Activated CD8-positive, alpha-beta memory T cell treated with anti-CD3 and anti-CD28 coated beads, Interleukin-2, amount 50 U/mL, for 48 hours (primary cell): Measurements from ENCODE around the gene LPP.
"Not testable (repeated sequence)": the region's sequence is repeated elsewhere in the genome, so short reads cannot be mapped to it uniquely, and the experiment has no call there.

Experiments used
- DNase-seq: peaks from one replicate; pipeline ENCODE4 v3.0.0-alpha.2; 2020

Gene LPP

DNA sequence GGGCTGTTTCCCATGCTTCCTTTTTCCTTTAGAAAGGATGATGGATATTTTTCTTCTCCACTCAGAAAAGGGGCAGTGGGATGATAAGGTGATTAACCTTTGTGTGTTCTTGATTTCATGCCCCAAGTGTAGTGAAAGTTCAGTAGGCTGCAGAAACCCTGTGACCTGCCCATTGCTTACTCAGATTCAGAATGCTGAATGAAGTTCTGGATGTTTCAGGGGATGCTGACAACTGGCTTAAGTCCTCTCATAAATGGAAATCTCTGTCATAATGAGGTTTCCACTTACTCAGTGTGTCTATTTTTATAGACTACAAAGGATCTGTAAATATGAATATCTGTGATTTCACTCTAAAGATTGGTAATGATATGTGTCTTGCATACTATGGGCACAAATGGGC is 546.5 kb downstream of the LPP start:
- DNase-seq, result no peak

DNA sequence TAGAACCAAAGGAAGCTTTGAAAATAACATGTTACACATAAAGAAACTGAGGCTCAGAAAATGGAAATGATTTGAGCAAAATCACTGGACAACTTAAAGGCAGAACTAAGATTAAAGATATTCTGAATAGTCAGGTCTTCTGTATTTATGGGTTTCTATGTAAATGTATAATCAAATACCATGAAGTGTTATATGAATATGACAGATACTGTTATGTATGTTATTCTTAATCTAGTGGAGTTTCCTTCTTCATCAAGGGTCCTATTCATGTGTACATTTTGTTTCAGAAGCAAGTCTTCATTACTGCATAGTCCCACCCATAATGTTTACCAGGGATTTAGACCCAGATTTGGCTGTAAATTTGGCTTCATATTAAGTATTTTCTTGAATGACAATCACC is 547.0 kb downstream of the LPP start:
- DNase-seq, result no peak

DNA sequence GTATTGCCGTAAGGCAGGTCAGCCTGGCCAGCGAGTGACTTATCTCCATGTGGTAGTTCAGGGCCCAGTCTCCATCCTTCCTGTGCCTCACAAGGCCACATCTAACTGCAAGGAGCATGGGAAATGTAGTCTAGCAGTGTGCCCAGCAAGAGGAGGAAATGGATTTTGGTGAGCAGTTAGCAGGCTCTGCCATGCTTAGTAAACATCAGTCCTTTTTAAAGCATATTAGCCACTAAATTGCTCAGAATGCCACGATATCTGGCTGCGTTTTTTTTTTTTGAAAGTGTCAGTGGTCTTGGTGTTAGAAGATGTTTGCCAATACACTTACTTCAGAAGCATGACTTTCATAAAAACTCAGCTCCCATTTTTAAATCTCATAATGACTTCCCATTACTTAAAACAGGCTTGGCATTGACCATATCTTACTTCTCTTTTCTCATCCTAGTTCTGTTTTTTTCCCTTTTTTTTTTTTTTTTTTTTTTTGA is 547.6 kb downstream of the LPP start:
- no peak for DNase-seq

DNA sequence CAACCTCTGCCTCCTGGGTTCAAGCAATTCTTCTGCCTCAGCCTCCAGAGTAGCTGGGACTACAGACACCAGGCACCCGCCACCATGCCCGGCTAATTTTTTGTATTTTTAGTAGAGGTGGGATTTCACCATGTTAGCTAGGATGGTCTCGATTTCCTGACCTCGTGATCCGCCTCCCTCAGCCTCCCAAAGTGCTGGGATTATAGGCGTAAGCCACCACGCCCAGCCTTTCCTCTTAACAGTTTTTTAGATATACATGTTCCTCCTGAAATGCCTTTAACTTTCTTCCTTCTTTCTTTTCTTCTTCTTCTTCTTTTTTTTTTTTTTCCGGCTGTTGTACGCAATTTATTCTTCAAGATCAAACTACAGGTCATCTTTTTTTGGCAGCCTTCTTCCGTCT is 548.1 kb downstream of the LPP start:
- DNase-seq, result not testable (repeated sequence)

DNA sequence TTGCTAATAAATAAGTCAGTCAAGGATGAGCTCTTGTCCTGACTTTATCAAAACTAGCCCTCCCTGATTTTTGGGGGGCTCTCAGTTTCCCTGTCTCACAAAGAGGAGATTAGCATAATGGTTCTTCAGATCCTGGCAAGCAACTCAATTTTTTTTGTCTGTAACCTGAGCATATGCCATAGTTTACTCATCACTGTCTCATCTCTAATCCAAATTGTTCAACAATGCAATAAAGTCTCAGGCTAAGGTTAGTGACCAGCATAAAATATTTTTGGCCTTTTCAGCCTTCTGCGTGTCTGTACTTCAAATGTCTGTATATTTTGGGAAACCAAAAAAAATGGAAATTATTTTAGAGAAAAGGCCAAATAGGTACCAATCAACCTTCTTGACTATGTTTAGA is 552.2 kb downstream of the LPP start:
- DNase-seq, result no peak

GRCh38 chr3:188706599-188706998 is 552.6 kb downstream of the LPP start:
- no peak for DNase-seq

DNA sequence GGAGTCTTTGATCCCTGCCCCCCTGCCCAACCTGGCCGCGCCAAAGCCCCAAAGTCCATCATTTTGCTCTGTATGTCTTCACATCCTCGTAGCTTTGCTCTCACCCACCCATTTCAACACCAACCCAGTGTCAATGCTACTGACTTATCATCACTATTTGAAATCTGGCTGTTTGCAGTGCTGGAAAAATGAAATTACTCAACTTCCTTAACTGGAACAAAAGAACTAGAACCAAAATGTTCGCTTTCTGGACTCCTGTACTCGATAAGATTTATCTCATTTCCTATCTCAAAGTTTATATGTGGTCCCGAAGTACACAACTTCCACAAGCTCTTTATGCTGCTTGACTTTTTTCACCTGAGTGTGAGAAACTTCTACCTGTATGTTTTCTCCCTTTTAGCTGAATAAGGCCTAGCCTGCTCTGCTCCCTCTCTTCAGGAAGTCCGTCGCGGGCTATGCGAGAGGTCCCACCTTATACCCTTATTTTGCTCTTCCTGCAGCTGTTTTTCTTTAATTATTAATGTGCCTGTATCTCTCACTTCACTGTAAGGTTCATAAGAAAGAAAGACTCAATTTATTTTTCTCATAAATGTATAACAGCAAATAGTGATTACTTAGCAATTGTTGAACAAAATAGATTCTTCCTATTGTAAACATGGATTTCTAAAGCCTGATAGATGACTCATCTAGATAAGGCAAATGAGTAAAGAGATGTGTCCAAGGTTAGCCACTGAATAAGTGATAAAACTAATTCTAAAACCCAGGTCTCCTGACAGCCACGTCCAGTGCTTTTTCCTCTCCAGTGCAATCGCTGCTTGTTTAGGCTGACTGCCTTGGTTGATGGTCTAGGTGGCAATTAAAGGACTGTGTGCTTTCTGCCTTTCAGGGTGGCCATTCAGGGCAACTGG is 553.7 kb downstream of the LPP start:
- no peak for DNase-seq

DNA sequence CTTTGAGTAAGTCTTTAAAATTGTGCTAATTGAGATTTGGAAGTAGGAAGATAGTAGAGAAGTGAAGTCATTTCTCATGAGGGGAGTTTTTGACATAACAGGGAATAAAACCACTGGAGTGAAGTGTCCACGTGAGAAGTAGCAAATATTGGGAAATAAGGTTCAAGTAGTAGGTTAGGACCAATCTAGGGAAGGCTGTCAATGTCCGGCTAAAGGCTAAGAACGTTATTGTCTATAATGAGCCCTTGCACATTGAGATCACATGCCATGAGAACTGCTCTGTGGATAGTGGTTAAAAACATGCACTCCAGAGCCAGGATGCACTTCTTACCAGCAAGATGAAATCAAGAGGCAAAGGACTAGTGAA is 557.9 kb downstream of the LPP start:
- DNase-seq, result no peak

- no peak for DNase-seq
Observed at GRCh38 chr3:188712248-188712924, 558.4 kb downstream of the LPP start.

DNA sequence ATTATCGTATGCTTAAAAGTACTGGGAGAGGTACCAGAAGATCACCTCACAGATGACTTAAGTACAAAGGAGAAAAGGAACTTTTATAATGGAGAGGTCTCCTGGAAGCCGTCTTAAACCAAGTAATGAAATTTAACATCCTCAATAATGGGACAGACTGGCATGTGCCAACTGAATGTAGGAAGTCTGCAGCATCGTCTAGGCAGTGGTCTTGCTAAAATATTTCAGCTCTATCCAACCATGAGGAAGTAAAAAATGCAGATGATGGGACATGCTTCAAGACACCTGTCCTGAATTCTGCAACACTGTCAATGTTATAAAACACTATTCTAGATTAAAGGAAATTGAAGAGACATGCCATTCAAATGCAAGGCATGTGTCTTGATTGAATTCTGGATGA is 559.0 kb downstream of the LPP start:
- no peak for DNase-seq

DNA sequence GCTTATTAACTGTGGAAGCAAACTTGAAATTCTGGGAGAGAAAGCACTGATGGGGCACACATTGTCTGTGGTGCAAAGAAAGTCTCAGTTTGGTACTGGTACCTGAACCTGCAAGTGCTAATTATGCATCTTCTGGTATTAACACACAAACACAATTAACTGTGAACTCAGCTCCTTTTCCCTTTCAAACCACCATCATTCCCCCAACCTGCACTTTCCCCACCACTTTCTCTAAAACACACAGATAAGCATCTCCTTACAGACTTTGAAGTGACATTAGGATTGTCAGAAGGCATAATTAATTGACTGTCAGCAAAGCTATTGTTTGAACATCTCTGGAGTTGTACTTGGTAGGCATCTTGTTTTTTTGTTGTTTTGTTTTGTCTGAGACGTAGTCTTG is 565.6 kb downstream of the LPP start:
- no peak for DNase-seq

GRCh38 chr3:188720215-188720614 is 566.3 kb downstream of the LPP start:
- DNase-seq, result no peak

DNA sequence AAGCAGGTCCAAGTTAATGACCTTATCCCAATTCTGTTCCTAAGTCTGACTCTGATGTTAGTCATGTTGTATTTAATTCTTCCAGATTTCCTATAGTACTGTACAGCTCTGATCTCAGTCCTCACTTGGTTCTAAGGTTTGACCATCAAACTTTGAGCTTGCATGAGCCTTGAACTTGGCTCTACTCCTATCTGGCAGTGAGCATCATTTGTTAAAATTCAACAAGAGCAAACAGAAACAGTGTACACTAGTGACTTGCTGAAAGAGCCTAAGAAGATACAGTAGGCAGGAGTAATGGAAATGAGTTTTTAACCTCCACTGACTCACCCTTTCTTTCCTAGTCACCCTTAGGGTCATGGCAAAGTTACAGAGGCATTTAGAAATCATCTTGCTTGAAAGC is 566.7 kb downstream of the LPP start:
- no peak for DNase-seq

- no peak for DNase-seq
Observed at GRCh38 chr3:188721312-188721711, 567.4 kb downstream of the LPP start.

GRCh38 chr3:188721990-188722389 is 568.0 kb downstream of the LPP start:
- no peak for DNase-seq

DNA sequence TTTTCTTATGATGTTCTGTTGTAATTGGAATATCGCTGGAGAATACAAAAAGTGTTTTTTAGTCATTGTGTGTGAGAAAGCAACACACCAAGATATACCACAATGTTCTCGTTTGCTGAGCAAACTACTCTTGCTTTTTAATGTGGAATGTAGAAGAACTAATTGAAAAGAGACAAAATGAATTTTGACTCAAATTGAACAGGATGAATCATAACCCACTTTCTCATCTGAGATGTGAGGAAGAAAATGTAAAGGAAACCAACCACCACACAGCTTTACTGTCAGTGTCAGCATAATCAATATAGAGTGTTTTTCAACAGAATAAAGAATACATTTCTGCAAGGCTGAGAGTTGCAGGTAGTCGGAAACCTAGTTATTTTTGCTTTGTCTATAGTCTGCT is 569.0 kb downstream of the LPP start:
- DNase-seq, result no peak

DNA sequence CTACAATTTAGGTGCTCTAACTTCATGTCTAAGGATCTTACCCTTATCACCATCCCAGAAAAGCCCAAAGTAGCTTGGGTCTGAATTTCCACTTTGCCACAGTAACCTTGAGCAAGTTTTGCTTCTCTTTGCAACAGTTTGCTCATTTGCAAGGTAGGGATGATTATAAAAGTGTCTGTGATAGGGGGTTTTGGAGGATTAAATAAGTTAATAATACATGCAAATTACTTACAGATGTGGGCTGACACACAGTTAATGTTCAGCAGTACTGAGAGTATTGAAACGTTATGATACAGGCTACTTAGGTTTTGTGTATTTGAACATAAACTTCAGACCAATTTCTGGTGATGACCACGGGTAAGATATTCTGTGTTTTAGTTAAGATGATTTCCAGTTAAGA is 573.1 kb downstream of the LPP start:
- no peak for DNase-seq

DNA sequence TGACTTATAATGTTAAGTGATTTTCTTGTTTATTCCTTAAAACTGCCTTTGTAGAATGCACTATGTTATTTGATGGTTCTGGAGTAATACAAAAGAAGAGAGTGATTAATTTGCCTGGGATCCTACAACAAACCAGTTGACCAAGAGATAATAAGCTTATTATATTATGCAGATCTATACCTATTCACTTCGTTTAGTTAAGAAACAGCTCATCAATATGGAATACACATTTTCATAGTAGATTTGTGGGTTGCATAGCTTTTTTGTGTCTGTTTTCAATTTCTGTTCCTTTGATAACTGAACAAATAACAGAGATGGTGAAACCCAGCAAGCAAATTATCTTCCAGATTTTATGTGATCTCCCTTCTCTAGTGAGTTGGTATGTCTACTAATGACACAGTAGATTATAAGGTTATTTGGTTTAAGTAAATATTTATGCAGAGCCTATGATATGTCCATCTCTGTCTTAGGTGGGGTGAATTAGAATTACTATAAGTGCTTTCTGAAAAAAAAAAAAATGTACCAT is 574.5 kb downstream of the LPP start:
- no peak for DNase-seq

DNA sequence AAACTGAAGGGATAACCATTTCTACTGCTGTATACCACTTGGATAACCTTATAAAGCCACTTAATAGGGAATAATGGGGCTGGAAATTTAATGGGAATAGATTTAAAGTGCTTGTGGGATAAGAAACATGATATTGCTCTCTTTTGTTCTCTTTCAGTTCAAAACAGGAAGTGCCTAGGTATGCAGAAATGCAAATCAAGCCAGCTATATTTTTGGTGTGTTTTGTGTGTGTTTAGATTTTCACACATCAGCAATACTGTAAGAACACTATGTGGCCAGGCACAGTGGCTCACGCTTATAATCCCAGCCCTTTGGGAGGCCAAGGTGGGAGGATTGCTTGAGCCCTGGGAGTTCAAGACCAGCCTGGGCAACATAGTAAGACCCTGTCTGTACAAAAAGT is 575.5 kb downstream of the LPP start:
- no peak for DNase-seq

DNA sequence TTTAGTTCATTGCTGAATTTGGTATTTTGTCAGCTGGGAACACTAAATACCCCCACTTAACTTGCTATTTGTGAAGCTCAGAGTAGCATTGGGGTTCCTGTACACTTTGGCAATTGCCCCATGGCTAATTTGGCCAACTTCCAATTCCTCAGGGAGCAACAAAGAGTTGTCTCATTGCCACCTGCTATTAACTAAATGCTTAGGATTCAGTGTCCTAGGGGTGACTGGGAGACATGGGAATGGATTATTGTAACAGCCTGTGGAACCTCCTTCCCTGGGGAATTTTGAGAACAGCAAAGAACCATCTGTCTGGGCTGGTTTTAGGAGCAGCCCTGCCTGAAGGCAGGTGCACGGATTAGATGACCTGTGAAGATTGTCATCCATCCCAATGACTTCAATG is 580.4 kb downstream of the LPP start:
- no peak for DNase-seq

GRCh38 chr3:188739511-188739910 is 585.6 kb downstream of the LPP start:
- DNase-seq, result no peak

GRCh38 chr3:188740010-188740409 is 586.1 kb downstream of the LPP start:
- DNase-seq, result no peak

- no peak for DNase-seq
Observed at GRCh38 chr3:188742755-188743550, 589.0 kb downstream of the LPP start.
